Measurements from ENCODE around the gene SHISAL1. TPM values are rescaled to one million over a fixed set of nuclear protein-coding genes. Genes with fewer than 3 reads are reported as not detected.
"Not testable (repeated sequence)": the region's sequence is repeated elsewhere in the genome, so short reads cannot be mapped to it uniquely, and the experiment has no call there.

Gene SHISAL1
- total RNA-seq, 1 experiment from 2014 or later = not detected

DNA sequence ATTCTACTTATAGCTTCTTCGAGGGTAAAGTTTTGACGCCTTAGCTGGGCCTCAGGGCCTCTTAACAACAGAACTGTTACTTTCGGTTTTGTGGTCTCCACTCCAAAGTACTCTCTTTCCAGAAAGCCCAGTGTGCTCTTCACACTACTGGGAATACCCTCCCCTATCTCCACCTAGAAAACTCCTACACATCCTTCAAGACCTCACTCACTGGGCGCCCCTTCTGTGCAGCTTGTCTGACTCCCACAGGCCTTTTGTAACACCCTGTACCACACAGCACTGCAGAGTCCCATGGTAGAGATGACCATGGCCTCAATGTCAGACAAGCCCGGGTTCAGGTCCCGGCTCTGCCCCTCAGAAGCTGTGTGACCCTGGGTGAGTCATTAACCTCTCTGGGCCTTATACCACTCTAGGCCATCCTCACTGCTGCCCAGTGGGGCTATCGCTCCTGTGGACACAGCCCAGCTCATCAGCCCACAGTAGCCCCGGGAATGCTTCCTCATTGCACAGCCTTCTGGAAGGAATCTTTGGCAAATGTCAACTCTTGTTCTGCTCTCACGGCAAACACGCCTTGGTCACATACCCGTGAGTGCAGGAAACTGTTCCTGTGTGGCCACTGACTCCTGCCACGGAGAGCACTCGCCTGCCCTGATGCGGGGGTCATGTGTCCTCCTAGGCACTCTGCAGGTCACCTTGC is 51.4 kb downstream of the SHISAL1 start:
- DNase-seq (ENCODE audit: low spot score) = no peak

DNA sequence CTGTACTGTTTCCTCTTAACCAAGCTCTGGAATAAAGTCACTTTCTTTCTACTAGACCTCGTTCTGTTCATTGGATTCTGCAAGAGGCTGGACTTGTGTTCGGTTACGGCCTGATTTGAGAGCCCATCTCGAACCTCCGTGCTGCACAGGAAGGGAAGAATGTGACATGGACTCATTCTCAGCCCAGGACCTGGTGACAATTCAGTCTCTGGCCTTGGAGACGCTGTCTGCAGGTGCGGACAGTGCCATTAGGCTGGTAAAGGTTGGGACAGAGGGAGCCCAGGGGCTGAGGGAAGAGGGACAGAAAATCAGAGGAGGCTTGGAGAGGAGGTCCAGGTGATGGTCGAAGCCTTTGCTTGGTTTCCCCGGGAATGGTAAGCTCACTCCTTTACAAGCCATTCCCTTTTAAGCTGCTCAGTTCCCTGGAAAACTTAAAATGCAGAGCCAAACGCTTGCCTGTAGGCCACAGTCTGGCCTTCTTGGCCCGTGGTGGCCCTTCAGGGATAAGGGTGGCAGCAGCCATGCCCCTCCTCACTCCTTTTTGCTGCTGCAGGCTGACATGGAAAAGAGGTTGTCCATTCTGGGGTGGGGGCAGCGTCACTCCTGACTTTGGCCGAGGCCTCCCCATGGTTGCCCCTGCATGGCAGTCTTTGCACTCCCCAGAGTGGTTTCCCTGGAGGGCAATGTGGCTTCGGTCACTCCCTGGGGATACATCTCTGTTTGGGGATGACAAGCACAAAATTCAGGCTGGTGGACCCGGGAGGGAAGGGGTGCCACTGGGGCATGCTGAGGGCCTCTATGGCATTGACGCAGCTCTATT is 52.3 kb downstream of the SHISAL1 start:
- no peak for DNase-seq (ENCODE audit: low spot score)

DNA sequence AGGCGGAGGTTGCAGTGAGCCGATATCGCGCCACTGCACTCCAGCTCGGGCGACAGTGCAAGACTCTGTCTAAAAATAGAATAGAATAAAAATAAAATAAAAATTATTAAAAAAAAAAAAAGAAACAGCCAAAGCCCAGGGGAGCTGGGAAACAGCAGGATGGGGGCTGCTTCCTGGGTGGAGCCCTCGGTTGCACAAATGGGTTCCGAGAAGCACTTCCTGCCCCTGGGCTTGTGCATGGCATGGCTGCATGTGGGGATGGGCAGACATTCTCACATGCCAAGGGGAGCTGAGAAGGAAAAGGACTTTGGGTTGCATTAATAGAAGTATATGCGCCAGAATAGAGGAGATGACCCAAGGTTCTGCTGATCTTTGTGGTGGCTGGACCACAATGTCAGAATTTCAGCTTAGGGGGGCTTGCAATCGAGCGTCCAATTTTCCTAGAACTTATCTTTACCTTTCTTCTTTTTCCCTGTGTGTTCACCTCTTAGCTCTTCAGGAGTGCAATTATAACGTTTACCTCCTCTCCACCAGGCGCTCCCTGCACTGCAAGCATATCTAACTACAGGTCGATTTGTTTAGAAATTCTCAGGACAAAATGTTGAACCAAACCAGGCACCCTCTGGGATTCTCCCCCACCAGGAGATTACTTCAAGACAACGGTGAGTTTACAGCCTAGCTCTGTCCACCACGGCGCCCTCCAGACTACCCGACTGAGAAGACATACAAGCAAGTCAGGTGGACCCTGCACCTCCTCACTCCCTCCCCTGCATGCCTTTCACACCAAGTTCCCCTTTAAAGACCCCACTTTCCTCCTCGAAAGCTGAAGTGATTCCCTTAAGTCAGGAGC is 53.2 kb downstream of the SHISAL1 start:
- no peak for DNase-seq (ENCODE audit: low spot score)

DNA sequence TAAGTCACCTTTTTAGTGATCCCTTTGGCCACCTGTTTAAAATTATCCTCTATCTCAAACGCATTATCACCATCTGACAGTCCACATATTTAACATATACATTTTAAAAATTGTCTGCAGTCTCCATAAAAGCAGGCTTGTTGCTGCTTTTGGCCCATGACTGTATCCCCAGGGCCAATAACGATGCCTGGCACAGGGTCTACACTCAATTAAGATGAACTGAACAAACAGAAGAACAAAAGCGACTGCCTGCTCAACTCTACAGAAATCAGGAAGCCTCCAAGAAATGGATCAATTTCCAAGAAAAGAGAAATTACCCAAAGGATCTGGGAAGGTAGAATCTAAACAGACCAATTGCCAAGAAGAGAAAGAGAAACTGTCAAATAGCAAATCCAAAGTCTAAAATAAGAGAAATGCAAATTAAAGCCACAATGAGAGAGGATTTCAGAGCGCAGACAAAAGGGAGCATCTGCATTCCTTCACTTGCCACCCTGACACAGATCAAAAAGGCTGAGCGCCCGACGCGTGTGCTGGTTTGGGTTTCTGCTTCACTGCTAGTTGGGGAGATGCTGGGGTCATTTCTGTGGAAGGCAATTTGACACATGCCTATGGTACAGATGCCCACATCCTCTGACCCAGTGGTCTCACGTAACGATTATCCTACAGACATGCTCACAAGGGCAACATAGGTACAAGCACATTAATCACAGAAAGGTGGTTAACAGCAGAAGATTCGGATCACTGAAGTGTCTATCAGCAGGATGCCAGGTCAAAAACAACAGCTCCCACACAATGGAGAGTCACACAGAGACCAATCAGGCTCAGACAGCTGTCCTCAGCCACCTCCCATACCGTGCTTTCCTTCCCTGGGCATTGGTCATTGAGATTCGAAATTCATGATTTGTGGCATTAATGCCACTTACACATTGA is 55.9 kb downstream of the SHISAL1 start:
- no peak for DNase-seq (ENCODE audit: low spot score)

DNA sequence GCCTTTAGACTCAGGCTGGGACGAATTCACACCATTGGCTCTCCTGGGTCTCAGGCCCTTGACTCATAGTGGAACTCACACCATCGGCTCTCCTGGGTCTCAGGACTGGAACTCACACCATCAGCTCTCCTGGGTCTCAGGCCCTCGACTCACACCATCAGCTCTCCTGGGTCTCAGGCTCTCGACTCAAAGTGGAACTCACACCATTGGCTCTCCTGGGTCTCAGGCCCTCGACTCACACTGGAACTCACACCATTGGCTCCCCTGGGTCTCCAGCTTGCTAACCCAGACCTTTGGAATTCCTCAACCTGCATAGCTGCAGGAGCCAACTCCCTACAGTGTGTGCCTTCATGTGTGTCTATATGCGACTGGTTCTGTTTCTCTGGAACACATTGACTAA is 56.7 kb downstream of the SHISAL1 start:
- DNase-seq (ENCODE audit: low spot score) = no peak

DNA sequence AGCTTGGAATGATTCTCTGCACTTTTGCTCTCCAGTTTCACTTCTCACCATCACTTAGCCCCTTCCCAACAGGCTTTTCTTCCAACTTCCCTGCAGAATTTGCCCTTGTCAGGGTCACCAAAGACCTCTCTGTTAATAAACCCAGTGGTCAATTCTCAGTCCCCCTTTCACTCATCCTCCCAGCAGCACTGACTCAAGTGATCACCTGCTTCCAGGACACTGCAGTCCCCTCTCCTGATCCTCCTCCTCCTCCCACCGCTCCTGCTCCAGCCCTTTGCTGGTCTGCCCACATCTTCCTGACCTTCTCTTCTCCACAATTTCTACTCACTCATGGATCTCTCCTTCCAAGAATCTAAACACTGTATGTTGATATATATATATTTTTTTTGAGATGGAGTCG is 57.9 kb downstream of the SHISAL1 start:
- DNase-seq (ENCODE audit: low spot score) = no peak

DNA sequence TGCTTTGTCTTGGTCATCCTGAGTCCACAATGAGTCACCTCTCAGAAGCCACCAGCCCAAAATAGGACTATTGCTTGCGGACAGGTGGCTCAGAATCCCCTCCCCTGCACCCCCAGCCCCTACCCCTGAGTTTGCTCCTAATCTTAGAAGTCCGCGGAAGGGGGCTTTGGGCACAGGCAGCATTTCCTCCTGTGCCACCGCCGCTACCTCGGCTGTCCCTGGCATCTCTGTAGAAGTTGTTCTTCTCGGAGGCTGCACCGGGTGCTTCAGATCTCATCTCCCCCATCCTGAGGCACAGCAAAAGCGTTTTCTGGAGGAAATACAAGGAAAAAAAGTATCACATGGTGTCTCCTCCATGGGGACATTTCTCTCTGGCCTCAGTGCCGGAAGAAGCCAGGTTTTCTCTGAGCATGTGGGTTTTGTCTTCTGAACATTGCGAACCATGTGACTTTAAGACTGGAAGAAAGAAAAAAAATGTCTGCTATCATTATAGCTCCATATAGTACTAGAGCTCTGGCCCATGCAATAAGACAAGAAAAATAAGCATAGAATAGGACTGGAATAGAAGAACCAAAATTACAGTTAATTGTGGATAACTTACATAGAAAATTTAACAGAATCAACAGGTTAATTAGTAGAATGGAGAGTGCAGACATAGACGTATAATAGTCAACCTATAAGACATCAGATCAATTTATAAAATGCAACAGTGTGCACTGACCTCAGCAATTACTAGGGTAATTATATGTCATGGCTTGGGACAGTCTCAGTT is 63.2 kb downstream of the SHISAL1 start:
- no peak for DNase-seq (ENCODE audit: low spot score)

DNA sequence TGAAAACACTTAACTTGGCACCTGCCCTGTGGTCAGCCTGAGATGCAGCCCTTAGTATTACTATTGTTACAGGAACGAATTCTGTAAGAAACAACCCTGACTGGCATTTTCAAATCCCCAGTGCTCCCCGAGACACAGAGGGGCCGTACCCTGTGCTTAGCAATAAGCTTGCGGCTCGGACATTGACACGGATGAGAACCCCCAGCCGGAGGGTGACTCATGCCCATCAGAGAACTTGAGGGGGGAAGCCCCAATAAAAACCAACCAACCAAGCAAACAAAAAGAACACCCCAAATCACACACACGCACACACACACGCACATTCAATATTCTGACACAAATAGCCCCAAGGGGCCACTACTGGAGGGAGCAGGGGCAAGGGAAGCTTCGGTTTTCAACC is 63.8 kb downstream of the SHISAL1 start:
- no peak for DNase-seq (ENCODE audit: low spot score)

DNA sequence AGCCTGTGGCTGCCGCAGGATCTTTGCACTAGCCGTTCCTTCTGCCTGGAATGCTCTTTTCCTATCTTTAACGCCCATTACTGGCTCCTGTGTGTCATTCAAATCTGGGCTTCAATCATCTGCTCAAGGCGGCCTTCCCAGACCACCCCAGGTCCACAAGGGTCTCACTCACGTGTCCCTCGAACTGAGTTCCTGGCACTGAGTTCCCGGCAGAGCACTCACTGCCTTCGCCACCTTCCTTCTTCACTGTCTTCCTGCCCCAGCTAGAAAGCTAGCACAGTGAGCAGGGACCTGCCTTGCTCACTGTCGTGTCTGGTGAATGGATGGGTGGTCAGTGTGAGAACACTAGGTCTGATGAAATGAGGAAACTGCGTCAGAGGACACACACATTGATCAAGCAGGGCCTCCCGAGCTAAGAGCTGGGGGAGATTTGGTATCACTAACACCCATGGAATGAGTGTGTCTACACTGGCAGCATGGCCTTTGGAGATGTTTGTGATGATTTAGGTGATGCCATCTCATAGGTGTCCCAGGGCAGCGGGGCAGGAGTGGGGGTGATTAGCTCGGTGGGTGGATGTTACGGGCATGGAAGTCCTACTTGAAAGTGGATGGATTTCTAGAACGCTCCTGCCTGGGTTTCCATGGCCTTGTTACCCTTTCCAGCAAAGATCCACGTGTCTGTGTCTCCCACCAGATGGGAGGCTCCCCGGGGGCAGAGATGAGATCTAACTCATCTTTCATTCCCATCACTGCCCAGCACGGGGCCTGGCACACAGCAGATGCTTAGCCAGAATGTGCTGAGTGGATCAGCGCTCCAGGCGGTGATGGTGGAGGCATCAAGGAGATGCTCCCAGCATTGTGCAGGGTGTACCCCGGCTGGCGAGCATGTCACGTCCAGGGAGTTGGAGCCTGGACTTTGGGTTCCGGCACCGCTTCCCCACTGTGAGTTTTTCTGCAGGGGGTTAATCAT is 64.5 kb downstream of the SHISAL1 start:
- no peak for DNase-seq (ENCODE audit: low spot score)

DNA sequence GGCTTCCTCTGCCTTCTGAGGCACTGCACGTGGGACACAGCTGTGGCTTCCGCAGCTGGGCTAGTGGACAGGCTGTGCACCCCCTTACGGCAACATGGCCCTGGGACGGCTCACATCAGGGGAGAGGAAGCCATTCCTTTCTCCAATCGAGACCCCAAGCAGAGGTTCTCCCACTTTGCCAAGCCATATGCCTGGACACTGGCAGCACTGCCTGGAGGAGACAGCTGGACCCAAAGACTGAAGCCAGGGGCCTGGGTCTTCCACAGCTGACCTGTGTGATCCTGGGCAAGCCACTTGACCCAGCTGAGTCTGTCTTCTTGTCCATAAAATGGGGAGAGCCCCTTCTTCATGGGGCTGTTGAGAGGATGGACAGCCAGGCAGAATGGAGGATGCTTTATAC is 65.4 kb downstream of the SHISAL1 start:
- DNase-seq (ENCODE audit: low spot score) = no peak

DNA sequence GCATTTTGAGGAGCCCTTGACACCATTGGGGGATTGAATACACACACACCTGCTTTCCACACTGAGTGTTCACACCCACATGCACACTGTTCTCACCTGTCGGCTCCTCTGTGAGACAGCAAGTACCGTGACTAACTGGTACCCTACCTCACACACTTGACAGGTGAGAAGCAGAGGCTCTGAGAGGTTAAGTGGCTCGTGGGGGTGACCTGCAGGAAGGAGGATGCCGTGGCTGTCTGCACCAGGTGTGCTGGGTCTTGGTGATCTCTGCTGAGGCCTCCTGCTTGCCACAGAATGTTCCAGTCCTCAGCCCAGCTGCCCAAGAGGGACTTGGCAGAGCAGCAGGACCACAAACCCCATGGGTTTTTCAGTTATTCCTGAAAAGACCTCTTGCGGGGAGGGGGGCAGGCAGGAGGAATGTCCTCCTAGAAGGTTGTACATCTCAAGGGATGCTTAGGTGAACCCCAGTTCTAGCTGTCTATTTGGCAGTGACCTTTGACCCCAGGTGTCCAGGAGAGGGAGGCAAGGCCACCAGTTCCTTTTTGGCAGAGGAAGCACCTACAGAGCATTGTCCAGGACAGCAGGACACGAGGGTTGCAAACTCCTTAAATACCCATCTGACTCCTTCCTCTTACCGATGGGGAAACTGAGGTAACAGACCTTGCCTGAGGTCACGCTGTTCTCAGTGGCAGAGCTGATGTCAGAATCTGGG is 66.0 kb downstream of the SHISAL1 start:
- DNase-seq (ENCODE audit: low spot score) = no peak

DNA sequence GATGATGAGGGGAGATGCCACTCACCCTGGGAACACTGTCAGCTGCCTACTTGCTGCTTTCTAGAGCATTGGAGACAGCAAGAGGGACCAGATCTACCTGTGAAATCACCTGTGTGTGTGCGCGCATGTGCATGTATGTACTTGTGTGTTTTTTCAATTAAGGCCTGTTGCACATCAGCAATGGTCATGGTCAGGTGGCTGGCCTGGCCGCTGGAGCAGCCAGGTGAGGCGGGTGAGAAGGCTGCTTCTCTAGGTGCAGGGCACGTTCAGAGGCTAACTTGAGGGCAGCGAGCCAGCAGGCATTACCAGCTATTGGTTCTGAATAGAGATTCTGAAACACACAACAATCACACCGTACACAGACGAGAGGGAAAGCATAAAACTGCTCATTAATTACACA is 66.9 kb downstream of the SHISAL1 start:
- no peak for DNase-seq (ENCODE audit: low spot score)

DNA sequence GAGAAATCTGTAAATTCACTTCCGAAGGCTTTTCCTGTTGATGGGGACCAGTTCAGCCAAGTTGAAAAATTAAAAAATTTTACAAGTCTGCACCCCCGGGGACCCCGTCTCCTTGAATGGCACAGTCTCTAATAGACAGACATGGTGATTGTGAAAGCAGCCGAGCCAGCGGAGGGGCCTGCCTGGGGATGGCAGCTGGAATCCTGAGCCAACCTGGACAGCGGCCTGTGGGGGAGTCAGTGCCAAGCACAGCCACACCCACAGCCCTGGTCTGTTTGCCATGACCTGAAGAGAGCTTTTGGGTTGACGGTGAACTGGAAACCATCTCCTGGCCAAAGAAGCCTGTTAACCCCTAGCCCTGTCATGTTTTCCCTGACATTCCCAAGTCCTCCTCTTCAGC is 67.3 kb downstream of the SHISAL1 start:
- no peak for DNase-seq (ENCODE audit: low spot score)

DNA sequence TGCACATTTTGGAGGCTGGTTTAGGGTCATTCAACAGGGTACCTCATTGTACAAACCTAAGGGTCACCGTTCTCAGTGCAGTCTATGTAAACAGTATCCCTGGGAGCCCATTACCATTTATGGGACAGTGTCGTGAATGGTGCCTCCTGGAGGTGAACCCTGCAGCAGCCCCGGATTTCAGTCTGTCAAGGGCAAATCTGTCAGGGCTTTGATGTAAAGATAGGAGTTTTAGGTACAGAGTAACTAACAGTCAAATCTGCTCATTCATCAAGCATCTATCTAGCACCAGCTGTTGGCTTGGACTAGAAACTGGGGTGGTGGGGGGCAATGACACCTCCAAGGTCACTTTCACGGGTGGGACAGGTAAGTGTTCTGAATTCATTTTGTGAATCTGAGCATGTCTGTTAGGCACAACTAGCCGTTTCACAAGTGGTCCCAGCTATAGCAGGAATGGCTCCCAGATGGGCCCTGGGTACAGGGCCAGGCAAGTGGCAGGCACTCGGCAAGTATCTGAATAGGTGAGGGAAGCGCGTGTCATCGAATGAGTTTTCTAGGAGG is 68.4 kb downstream of the SHISAL1 start:
- DNase-seq (ENCODE audit: low spot score) = no peak

DNA sequence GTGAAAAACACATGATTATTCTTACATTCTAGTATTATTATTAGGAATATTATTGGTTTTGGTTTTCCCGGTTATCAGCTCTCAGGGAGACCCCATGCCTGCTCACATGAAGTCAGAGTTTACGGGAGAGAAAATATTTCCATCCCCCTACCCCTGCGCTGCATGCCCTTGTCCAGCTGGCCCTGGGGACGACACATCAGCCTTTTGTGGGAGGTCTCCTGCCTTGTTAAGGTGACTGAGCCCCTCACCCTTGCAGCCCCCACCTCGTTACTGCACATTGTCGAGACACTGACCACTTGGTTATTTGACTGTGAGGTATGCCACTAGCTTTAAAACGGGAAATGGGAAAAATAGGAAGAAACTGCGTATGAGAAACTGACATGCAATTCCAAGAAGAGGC is 69.0 kb downstream of the SHISAL1 start:
- DNase-seq (ENCODE audit: low spot score) = no peak

DNA sequence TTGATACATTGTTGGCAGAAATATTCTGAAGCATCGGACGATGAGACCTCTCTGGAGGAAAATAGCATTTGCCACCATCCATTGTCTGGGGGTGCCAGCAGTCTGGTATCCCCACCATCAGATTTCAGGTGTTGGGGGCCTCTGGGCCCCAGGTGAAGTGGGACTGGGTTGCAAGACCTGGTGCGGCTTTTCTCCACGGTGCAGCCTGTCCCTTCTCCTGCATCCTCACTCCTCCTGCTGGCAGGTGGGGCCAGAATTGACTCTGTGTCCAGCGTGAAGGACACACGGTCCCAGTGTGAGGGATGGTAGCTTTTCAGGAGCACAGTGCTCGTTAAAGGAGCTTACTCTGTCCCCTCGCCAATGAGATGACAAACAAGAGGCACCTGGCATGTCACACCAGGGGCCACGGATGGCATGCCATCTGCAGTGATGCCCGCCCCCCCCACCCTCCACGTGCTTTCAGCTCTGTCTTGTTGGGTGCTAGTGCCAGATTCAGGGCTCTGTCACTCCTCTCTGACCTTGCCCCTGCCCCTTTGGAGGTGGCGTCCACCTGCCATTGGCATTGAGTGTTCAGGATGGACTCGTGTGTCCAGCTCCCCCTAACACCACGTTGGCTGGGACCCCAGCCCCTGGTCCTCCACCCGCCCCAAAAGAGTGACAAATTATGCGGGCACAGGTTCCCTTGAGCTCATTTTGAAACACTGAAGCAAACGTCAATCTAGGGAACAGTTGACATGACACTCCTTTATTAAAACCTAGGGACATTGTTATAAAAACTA is 69.6 kb downstream of the SHISAL1 start:
- no peak for DNase-seq (ENCODE audit: low spot score)

DNA sequence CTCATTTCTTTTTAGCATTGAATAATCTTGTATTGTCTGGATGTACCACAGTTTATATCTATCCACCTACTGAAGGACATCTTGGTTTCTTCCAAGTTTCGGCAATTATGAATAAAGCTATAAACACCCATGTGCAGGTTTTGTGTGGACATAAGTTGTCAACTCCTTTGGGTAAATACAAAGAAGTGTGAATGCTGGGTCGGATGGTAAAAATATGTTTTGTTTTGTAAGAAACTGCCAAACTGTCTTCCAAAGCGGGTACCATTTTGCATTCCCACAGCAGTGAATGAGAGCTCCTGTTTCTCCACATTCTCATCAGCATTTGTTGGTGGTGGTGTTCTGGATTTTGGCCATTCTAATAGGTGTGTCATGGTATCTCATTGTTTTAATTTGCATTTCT is 71.6 kb downstream of the SHISAL1 start:
- DNase-seq (ENCODE audit: low spot score) = not testable (repeated sequence)
